Trophoblast cell (in vitro differentiated cells and primary cell): ENCODE measurements around the gene FOLR1.

Experiments used
- DNase-seq, 2 donors: peaks; one replicate each; pipeline ENCODE4 v3.0.0-alpha.2; 2016
- H2AFZ ChIP-seq: 2 replicates; pipeline ENCODE4 v1.6.1; 2013; ENCODE audit warnings: low read length, moderate library complexity, mild to moderate bottlenecking; ENCODE audit not compliant: insufficient read depth, poor library complexity
- H2AK5ac ChIP-seq: 2 replicates; pipeline ENCODE4 v1.6.1; 2013; ENCODE audit warnings: mild to moderate bottlenecking, low read length
- H2BK120ac ChIP-seq: 2 replicates; pipeline ENCODE4 v1.6.1; 2013; ENCODE audit warnings: low read length, mild to moderate bottlenecking, moderate library complexity; ENCODE audit not compliant: insufficient read depth, poor library complexity
- H2BK12ac ChIP-seq: 2 replicates; pipeline ENCODE4 v1.6.1; 2013; ENCODE audit warnings: mild to moderate bottlenecking, low read length, moderate library complexity
- H2BK5ac ChIP-seq: 2 replicates; pipeline ENCODE4 v1.6.1; 2013; ENCODE audit warnings: low read length, low read depth, moderate library complexity, mild to moderate bottlenecking; ENCODE audit not compliant: poor library complexity
- H3K14ac ChIP-seq: 2 replicates; pipeline ENCODE4 v1.6.1; 2013; ENCODE audit warnings: mild to moderate bottlenecking, low read length
- H3K18ac ChIP-seq: 2 replicates; pipeline ENCODE4 v1.6.1; 2013; ENCODE audit warnings: mild to moderate bottlenecking, low read length
- H3K23ac ChIP-seq: 2 replicates; pipeline ENCODE4 v1.6.1; 2013; ENCODE audit warnings: low read length
- H3K27ac ChIP-seq: 2 replicates; pipeline ENCODE4 v1.5.1; 2013; ENCODE audit warnings: low read depth, mild to moderate bottlenecking, inconsistent platforms, low read length, moderate library complexity
- H3K27me3 ChIP-seq: 2 replicates; pipeline ENCODE4 v1.6.1; 2013; ENCODE audit warnings: inconsistent platforms, mild to moderate bottlenecking, low read length, moderate library complexity; ENCODE audit not compliant: insufficient read depth
- H3K36me3 ChIP-seq, 2 experiments: 1 replicate in 1 of 2; 2 replicates in 1 of 2; pipeline ENCODE4 v1.6.1; 2013; ENCODE audit warnings: low read length in 2 of 2, mild to moderate bottlenecking in 2 of 2, moderate library complexity in 1 of 2; ENCODE audit not compliant: insufficient read depth in 2 of 2, control insufficient read depth in 1 of 2
- H3K4ac ChIP-seq: 2 replicates; pipeline ENCODE4 v1.6.1; 2013; ENCODE audit warnings: low read depth, mild to moderate bottlenecking, low read length, moderate library complexity
- H3K4me1 ChIP-seq, 2 experiments: 1 replicate in 1 of 2; 2 replicates in 1 of 2; pipeline ENCODE4 v1.6.1; 2013; ENCODE audit warnings: low read length in 2 of 2, mild to moderate bottlenecking in 2 of 2, moderate library complexity in 1 of 2; ENCODE audit not compliant: insufficient read depth in 2 of 2, control insufficient read depth in 1 of 2
- H3K4me2 ChIP-seq: 2 replicates; pipeline ENCODE4 v1.6.1; 2013; ENCODE audit warnings: inconsistent platforms, mild to moderate bottlenecking, low read length, moderate library complexity
- H3K4me3 ChIP-seq: 2 replicates; pipeline ENCODE4 v1.5.1; 2013; ENCODE audit warnings: mild to moderate bottlenecking, low read depth, low read length, inconsistent platforms
- H3K79me1 ChIP-seq: one replicate; pipeline ENCODE4 v1.6.1; 2013; ENCODE audit warnings: low read length
- H3K79me2 ChIP-seq: 2 replicates; pipeline ENCODE4 v1.6.1; 2013; ENCODE audit warnings: low read length, mild to moderate bottlenecking; ENCODE audit not compliant: control insufficient read depth, insufficient read depth, poor library complexity
- H3K9ac ChIP-seq: 2 replicates; pipeline ENCODE4 v1.6.1; 2013; ENCODE audit warnings: mild to moderate bottlenecking, low read length
- H3K9me3 ChIP-seq: 2 replicates; pipeline ENCODE4 v1.6.1; 2013; ENCODE audit warnings: low read depth, mild to moderate bottlenecking, control low read depth, inconsistent platforms, low read length; ENCODE audit not compliant: insufficient read depth
- H4K12ac ChIP-seq: 2 replicates; pipeline ENCODE4 v1.6.1; 2013; ENCODE audit warnings: low read depth, mild to moderate bottlenecking, low read length, moderate library complexity
- H4K8ac ChIP-seq: 2 replicates; pipeline ENCODE4 v1.6.1; 2013; ENCODE audit warnings: low read depth, mild to moderate bottlenecking, low read length, moderate library complexity
- H4K91ac ChIP-seq: one replicate; pipeline ENCODE4 v1.6.1; 2013; ENCODE audit warnings: low read depth, mild to moderate bottlenecking, low read length, moderate library complexity
- WGBS: extraction: QIAGEN DNeasy Blood & Tissue Kit; methylation state at CpG from one replicate; pipeline ENCODE4 v1.1.7; 2013; ENCODE audit warnings: missing lambda C conversion rate; ENCODE audit not compliant: insufficient read length, insufficient coverage; ENCODE audit errors: extremely low coverage; 5-methylcytosine and 5-hydroxymethylcytosine counted together

The FOLR1 gene

DNA sequence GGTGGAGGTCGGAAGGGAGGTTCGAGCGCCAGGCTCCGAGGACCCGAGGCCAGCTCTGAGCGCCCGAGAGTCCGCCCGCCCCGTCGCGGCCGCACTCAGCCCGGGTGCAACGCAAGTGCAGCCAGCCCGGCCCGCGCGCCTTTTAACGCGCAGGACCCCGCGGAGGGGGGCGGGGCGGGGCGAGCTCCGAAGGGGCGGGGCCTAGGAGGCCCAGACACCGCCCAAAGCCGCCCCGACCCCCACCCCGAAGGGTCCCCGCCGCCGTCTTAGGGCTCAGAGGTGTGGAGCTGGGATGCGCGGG lies 52.1 kb downstream of the FOLR1 start, which contains the start of gene PHOX2A:
PHOX2A (minus strand) TSS at position 117 of the 301 bp plus-strand sequence. CDS start 172 bp downstream, outside the sequence.
- WGBS: no CpG with 5 or more reads among the region's 37 CpGs
- H2BK5ac ChIP-seq: no peak within 1 kb of the TSS
- no peak within 1 kb of the TSS for H3K27ac ChIP-seq
- H3K27me3 ChIP-seq: peaks cover 48% of the 10 kb centered on the region
- H3K79me1 ChIP-seq: peaks cover 8% of the 10 kb centered on the region
- no peaks in the 10 kb centered on the region for H3K36me3 ChIP-seq
- no peak within 1 kb of the TSS for H4K91ac ChIP-seq
- H3K4me3 ChIP-seq: peak within 1 kb of the TSS; percentile 58
- H4K8ac ChIP-seq: no peak within 1 kb of the TSS
- H3K18ac ChIP-seq: no peak within 1 kb of the TSS
- H3K23ac ChIP-seq: peak within 1 kb of the TSS; percentile 20
- H3K14ac ChIP-seq: no peak within 1 kb of the TSS
- H2BK12ac ChIP-seq: no peak within 1 kb of the TSS
- no peak within 1 kb of the TSS for H3K9ac ChIP-seq
- peak within 1 kb of the TSS; percentile 54 for H3K4me2 ChIP-seq
- peak within 1 kb of the TSS; percentile 56 for H2AFZ ChIP-seq
- peaks cover 5% of the 10 kb centered on the region for H3K9me3 ChIP-seq
- peak within 1 kb of the TSS; percentile 45 for H4K12ac ChIP-seq
- H3K4ac ChIP-seq: no peak within 1 kb of the TSS
- H3K79me2 ChIP-seq: no peaks in the 10 kb centered on the region
- no peak within 1 kb of the TSS for H2BK120ac ChIP-seq
- H2AK5ac ChIP-seq: no peak within 1 kb of the TSS
- H3K4me1 ChIP-seq: peaks cover 13 to 28% of the 10 kb centered on the region in 2 experiments
- DNase-seq: no peak

DNA sequence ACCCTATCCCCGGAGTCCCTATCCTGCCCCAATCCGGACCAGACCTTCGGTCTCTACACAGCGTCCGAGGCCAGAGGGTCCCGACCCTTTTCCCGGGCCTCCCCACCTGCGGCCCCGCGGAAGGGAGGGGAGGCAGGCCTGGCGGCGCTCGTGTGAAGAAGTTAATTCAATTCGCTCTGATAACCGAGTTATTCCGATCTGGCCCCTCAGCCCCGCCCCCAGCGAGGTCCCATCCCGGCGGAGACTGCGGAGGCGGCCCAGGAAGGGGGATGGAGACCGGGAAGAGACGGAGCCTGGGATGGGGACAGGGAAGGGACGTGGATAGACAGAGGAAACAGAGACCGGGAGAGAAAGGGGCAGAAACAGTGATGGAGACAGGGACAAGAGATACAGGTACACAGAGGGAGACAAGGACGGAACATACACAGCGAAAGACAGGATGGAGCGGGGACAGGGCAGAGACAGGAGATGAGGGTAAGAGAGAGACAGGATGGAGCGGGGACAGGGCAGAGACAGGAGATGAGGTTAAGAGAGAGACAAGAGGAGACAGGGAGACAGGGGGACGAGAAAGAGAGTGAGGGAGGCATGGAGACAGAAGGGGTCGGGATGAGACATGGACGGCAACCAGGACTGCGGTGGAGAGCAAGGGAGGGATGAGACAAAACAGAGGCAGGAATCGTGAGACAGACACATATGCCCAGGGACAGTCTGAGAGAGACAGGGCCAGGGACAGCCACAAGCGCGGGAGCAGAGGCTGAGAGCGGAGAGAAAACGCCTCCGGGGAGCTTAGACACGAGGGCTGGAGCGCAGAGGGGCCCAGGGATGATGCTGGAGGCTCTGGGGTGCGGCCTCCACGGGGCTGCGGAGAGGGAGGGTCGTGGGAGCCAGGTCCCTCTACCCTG lies 52.7 kb downstream of the FOLR1 start:
- Histone ChIP-seq H3K9me3 (peaks cover 5% of the 10 kb centered on the region), H3K4ac (no peak overlapping the region), H3K14ac (no peak overlapping the region), H3K18ac (no peak overlapping the region), H2AFZ (peak overlapping the region; percentile 56), H3K27ac (no peak overlapping the region), H4K12ac (peak overlapping the region; percentile 45), H3K36me3 (no peaks in the 10 kb centered on the region), H3K23ac (peak overlapping the region; percentile 20), H3K79me2 (no peaks in the 10 kb centered on the region), H2BK5ac (no peak overlapping the region), H2BK12ac (no peak overlapping the region), H4K91ac (no peak overlapping the region), H4K8ac (no peak overlapping the region), H3K27me3 (peaks cover 48% of the 10 kb centered on the region), H3K4me2 (peak overlapping the region; percentile 54), H3K9ac (no peak overlapping the region), H3K79me1 (peaks cover 5% of the 10 kb centered on the region), H3K4me3 (peak overlapping the region; percentile 21), H3K4me1 (peaks cover 9 to 23% of the 10 kb centered on the region in 2 experiments), H2AK5ac (no peak overlapping the region), H2BK120ac (no peak overlapping the region)
- DNase-seq: no peak
- no CpG with 5 or more reads among the region's 46 CpGs for WGBS

DNA sequence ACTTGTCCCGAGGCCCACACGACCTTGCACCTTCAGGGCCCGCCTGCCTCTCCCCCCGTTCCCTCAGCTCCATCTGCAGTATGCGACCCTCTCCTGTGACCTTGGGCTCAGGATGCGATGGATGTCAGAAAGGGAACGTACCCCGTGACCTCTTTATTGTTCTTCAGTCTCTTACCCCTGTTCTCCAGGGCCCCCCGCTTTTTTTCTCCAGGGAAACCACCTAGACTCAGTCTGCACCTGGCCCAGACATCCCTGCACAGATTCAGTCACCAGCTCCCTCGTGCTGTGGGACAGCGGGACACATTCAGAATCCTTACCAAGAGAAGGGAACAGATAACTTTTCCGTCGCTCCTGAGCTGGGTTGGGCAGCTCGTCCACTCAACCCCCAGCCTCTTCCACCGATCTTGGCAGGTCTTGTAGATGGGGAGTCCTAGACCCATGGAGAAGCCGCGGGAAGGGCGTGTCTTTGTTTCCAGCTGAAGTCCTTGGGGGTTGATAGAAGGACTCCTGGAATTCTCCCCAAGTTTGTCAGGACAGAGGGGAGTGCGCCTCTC lies 53.4 kb downstream of the FOLR1 start:
- Histone ChIP-seq H4K8ac (no peak overlapping the region), H3K4me1 (peaks cover 9 to 18% of the 10 kb centered on the region in 2 experiments), H3K79me1 (no peaks in the 10 kb centered on the region), H2BK5ac (no peak overlapping the region), H3K9ac (no peak overlapping the region), H4K12ac (no peak overlapping the region), H2AFZ (no peak overlapping the region), H3K27me3 (peaks cover 43% of the 10 kb centered on the region), H2BK120ac (no peak overlapping the region), H3K36me3 (no peaks in the 10 kb centered on the region), H3K18ac (no peak overlapping the region), H3K4me3 (no peak overlapping the region), H3K9me3 (peaks cover 5% of the 10 kb centered on the region), H3K4me2 (no peak overlapping the region), H3K23ac (no peak overlapping the region), H3K14ac (no peak overlapping the region), H2BK12ac (no peak overlapping the region), H3K27ac (no peak overlapping the region), H3K79me2 (no peaks in the 10 kb centered on the region), H2AK5ac (no peak overlapping the region), H3K4ac (no peak overlapping the region), H4K91ac (no peak overlapping the region)
- WGBS: no CpG with 5 or more reads among the region's 19 CpGs
- DNase-seq: no peak
